ENCODE measurements around the gene GGA1. TPM values are rescaled to one million over a fixed set of nuclear protein-coding genes. Genes with fewer than 3 reads are reported as not detected.
A peak's percentile ranks its signal among the peaks of the same experiment; 100 is the strongest.
"Not testable (repeated sequence)": the region's sequence is repeated elsewhere in the genome, so short reads cannot be mapped to it uniquely, and the experiment has no call there.

GGA1 gene
- total RNA-seq, 2 donors from 2014 or later: 68.8 to 83.9 TPM

GRCh38 chr22:37568448-37569008 is 40.1 kb upstream of the GGA1 start:
- H3K9me3 Mint-ChIP-seq: no peaks in the 10 kb centered on the region
- no peak overlapping the region for H3K27ac Mint-ChIP-seq
- ATAC-seq: no peak
- no peaks in the 10 kb centered on the region for H3K36me3 Mint-ChIP-seq
- no peak for DNase-seq (ENCODE audit: low spot score in 2 of 2)

- no peaks in the 10 kb centered on the region for H3K36me3 Mint-ChIP-seq
- no peaks in the 10 kb centered on the region for H3K9me3 Mint-ChIP-seq
- H3K27ac Mint-ChIP-seq: no peak overlapping the region
- no peak for ATAC-seq
- no peak for DNase-seq (ENCODE audit: low spot score in 2 of 2)
These were observed 39.4 kb upstream of the GGA1 start for GRCh38 chr22:37569009-37569920.

- no peaks in the 10 kb centered on the region for H3K9me3 Mint-ChIP-seq
These were observed 38.5 kb upstream of the GGA1 start for GRCh38 chr22:37569921-37570660.

GRCh38 chr22:37570661-37570976 is 38.0 kb upstream of the GGA1 start:
- DNase-seq (ENCODE audit: low spot score in 2 of 2) (no peak), ATAC-seq (no peak)
- H3K9me3 Mint-ChIP-seq: no peaks in the 10 kb centered on the region
- H3K36me3 Mint-ChIP-seq: no peaks in the 10 kb centered on the region
- H3K27ac Mint-ChIP-seq: no peak overlapping the region

More at GRCh38 chr22:37569921-37570660, 38.5 kb upstream of the GGA1 start:
- DNase-seq (ENCODE audit: low spot score in 2 of 2) (no peak), ATAC-seq (no peak)
- Mint-ChIP-seq H3K36me3 (no peaks in the 10 kb centered on the region), H3K27ac (no peak overlapping the region)

GRCh38 chr22:37571258-37571991 is 37.2 kb upstream of the GGA1 start:
- ATAC-seq: no peak
- Mint-ChIP-seq H3K9me3 (no peaks in the 10 kb centered on the region), H3K36me3 (no peaks in the 10 kb centered on the region), H3K27ac (no peak overlapping the region)
- no peak for DNase-seq (ENCODE audit: low spot score in 2 of 2)

- no peaks in the 10 kb centered on the region for H3K9me3 Mint-ChIP-seq
- H3K27ac Mint-ChIP-seq: no peak overlapping the region
- DNase-seq (ENCODE audit: low spot score in 2 of 2): no peak
- no peaks in the 10 kb centered on the region for H3K36me3 Mint-ChIP-seq
- no peak for ATAC-seq
These were observed 36.7 kb upstream of the GGA1 start for GRCh38 chr22:37571992-37572373.

GRCh38 chr22:37575490-37576003 is 33.1 kb upstream of the GGA1 start:
- Mint-ChIP-seq H3K36me3 (no peaks in the 10 kb centered on the region), H3K9me3 (no peaks in the 10 kb centered on the region), H3K27ac (no peak overlapping the region)
- DNase-seq (ENCODE audit: low spot score in 2 of 2) (no peak), ATAC-seq (no peak)

- no peaks in the 10 kb centered on the region for H3K36me3 Mint-ChIP-seq
- no peaks in the 10 kb centered on the region for H3K9me3 Mint-ChIP-seq
- H3K27ac Mint-ChIP-seq: no peak overlapping the region
- DNase-seq (ENCODE audit: low spot score in 2 of 2): no peak
- ATAC-seq: no peak
These were observed 30.6 kb upstream of the GGA1 start for GRCh38 chr22:37578002-37578401.

- H3K27ac Mint-ChIP-seq: no peak overlapping the region
- H3K36me3 Mint-ChIP-seq: no peaks in the 10 kb centered on the region
- H3K9me3 Mint-ChIP-seq: no peaks in the 10 kb centered on the region
- ATAC-seq (no peak), DNase-seq (ENCODE audit: low spot score in 2 of 2) (no peak)
These were observed 27.1 kb upstream of the GGA1 start for GRCh38 chr22:37581504-37581903.

GRCh38 chr22:37582526-37582925 is 26.1 kb upstream of the GGA1 start:
- DNase-seq (ENCODE audit: low spot score in 2 of 2) (no peak), ATAC-seq (no peak)
- Mint-ChIP-seq H3K27ac (no peak overlapping the region), H3K9me3 (no peaks in the 10 kb centered on the region), H3K36me3 (no peaks in the 10 kb centered on the region)

GRCh38 chr22:37588546-37589215 is 20.0 kb upstream of the GGA1 start:
- ATAC-seq: no peak
- H3K36me3 Mint-ChIP-seq: no peaks in the 10 kb centered on the region
- no peak for DNase-seq (ENCODE audit: low spot score in 2 of 2)
- H3K27ac Mint-ChIP-seq: peak overlapping the region in 1 of 2 donors; percentile 50
- H3K9me3 Mint-ChIP-seq: no peaks in the 10 kb centered on the region

GRCh38 chr22:37589636-37590035 is 19.0 kb upstream of the GGA1 start:
- no peak overlapping the region for H3K27ac Mint-ChIP-seq

GRCh38 chr22:37591081-37591480 is 17.6 kb upstream of the GGA1 start:
- not testable (repeated sequence) for H3K36me3 Mint-ChIP-seq; ATAC-seq; DNase-seq (ENCODE audit: low spot score in 2 of 2); H3K27ac Mint-ChIP-seq; H3K9me3 Mint-ChIP-seq

More at GRCh38 chr22:37589636-37590035, 19.0 kb upstream of the GGA1 start:
- DNase-seq (ENCODE audit: low spot score in 2 of 2): no peak
- no peaks in the 10 kb centered on the region for H3K9me3 Mint-ChIP-seq
- no peak for ATAC-seq
- H3K36me3 Mint-ChIP-seq: no peaks in the 10 kb centered on the region

- ATAC-seq (peak in 1 of 2 donors; percentile 4), DNase-seq (ENCODE audit: low spot score in 2 of 2) (no peak)
- H3K9me3 Mint-ChIP-seq: no peaks in the 10 kb centered on the region
- H3K27ac Mint-ChIP-seq: peak overlapping the region in 1 of 2 donors; percentile 34
- H3K36me3 Mint-ChIP-seq: no peaks in the 10 kb centered on the region
These were observed 16.7 kb upstream of the GGA1 start for GRCh38 chr22:37591823-37592404.

- H3K27ac Mint-ChIP-seq: no peak overlapping the region
- no peaks in the 10 kb centered on the region for H3K9me3 Mint-ChIP-seq
- H3K36me3 Mint-ChIP-seq: no peaks in the 10 kb centered on the region
- no peak for ATAC-seq
- no peak for DNase-seq (ENCODE audit: low spot score in 2 of 2)
These were observed 14.4 kb upstream of the GGA1 start for GRCh38 chr22:37594237-37594636.

- DNase-seq (ENCODE audit: low spot score in 2 of 2) (no peak), ATAC-seq (no peak)
- Mint-ChIP-seq H3K27ac (no peak overlapping the region), H3K36me3 (no peaks in the 10 kb centered on the region), H3K9me3 (no peaks in the 10 kb centered on the region)
These were observed 9.5 kb upstream of the GGA1 start for GRCh38 chr22:37599153-37599552.
